ENCODE results near the gene ABHD16B. TPM values are rescaled to one million over a fixed set of nuclear protein-coding genes. Genes with fewer than 3 reads are reported as not detected.

ABHD16B gene
- total and polyA plus RNA-seq, 2 of the 13 experiments (the other 11 are each of a cell fraction or from before 2014, with no cell fraction given), result not detected

DNA sequence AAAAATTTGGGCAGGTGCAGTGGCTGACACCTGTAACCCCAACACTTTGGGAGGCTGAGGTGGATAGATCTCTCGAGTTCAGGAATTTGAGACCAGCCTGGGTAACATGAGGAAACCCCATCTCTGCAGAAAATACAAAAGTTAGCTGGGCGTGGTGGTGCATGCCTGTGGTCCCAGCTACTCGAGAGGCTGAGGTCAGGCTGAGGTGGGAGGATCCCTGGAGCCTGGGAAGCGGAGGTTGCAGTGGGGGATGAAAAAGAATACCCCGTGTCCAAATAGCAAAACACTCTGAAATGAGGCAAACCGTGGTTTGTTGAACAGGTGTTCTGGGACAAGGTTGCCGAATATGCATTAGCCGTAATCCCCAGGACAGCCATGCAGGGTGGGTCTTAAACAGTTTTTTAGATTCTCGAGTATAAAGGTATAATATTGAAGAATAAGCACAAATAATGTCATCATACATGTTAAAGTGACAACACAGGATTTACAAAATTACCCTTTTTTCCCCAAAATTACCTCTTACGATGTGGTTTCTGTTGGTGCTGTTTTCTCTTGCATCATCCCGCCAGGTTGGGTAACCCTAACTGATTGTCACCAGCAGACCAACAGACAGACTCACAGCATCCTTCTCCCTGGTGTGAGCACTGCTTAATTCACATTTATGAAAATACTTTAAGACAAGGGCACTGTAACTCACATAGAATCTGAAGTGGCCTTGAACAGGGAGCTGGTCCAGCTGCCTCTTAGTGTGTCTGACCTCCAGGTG, 42.7 kb downstream of the ABHD16B start:
- in situ Hi-C loops (cut with HindIII; ENCODE audit: extremely low pct_ligation_motif_present, low pct_unique_long_range_greater_than_20kb), result no loop called here
- no peak overlapping the region for H3K27ac ChIP-seq (ENCODE audit: extremely low read length, insufficient read depth, low read length)
- DNase-seq (ENCODE audit: low spot score) (no peak), ATAC-seq (no peak), FAIRE-seq (no peak)
- H3K4me2 ChIP-seq (ENCODE audit: low read depth, low read length), result no peak overlapping the region
- no peak overlapping the region for H3K4me3 ChIP-seq (replicated peaks in 1 of 3; ENCODE audit: insufficient read depth in 1 of 3, low read depth in 2 of 3, low read length in 3 of 3)
- WGBS (ENCODE audit: low lambda C conversion rate), result 96% methylated on average over 11 of the region's 11 CpGs
- intact Hi-C loops (cut with micrococcal nuclease; ENCODE audit: unreplicated experiment), result no loop called here
- no peaks in the 10 kb centered on the region for H3K27me3 ChIP-seq (ENCODE audit: control insufficient read depth in 1 of 2, insufficient read depth in 2 of 2, low read length in 2 of 2)
- H3K79me2 ChIP-seq (ENCODE audit: insufficient read depth, low read length), result peaks cover 84% of the 10 kb centered on the region
- no peaks in the 10 kb centered on the region for H3K9me3 ChIP-seq (ENCODE audit: low read length)
- no peak overlapping the region for H2AFZ ChIP-seq (ENCODE audit: low read length)
- H3K36me3 ChIP-seq (replicated peaks in 1 of 2; ENCODE audit: control insufficient read depth in 1 of 2, insufficient read depth in 2 of 2, low read length in 2 of 2), result peaks cover 8 to 11% of the 10 kb centered on the region in 2 experiments; a peak in 3 of 5 replicates
- peaks cover 45% of the 10 kb centered on the region for H3K4me1 ChIP-seq (ENCODE audit: insufficient read depth, low read length)
- ChIA-PET POLR2A (no interaction called here), CTCF (ENCODE audit: low intra/inter-chr PET ratio, low total read pairs) (no interaction called here)
- H3K9ac ChIP-seq (ENCODE audit: insufficient read depth, low read depth, low read length), result no peak overlapping the region
- TSS peak; percentile 37 for BruUV-seq (replicated peaks)
- H4K20me1 ChIP-seq (ENCODE audit: insufficient read depth, low read length), result peaks cover 44% of the 10 kb centered on the region
- peak in 1 of 2 experiments; percentile 30; a peak in 1 of 4 replicates for TF ChIP-seq ATF4 (CRISPR knock-in tag; IDR thresholded peaks at IDR 0.05)
- peak; percentile 74; the same call in 1 of the 2 replicates for TF ChIP-seq CEBPB (IDR thresholded peaks at IDR 0.05; ENCODE audit: borderline replicate concordance, low read depth, low read length)
- TF ChIP-seq, protein P1, sequence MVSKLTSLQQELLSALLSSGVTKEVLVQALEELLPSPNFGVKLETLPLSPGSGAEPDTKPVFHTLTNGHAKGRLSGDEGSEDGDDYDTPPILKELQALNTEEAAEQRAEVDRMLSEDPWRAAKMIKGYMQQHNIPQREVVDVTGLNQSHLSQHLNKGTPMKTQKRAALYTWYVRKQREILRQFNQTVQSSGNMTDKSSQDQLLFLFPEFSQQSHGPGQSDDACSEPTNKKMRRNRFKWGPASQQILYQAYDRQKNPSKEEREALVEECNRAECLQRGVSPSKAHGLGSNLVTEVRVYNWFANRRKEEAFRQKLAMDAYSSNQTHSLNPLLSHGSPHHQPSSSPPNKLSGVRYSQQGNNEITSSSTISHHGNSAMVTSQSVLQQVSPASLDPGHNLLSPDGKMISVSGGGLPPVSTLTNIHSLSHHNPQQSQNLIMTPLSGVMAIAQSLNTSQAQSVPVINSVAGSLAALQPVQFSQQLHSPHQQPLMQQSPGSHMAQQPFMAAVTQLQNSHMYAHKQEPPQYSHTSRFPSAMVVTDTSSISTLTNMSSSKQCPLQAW (CRISPR knock-in tag; IDR thresholded peaks at IDR 0.05), result 0 out of 2 replicates have a peak, but pooled peaks have one; percentile 25
- peak; percentile 55 for TF ChIP-seq CEBPG (CRISPR knock-in tag; IDR thresholded peaks at IDR 0.05)
- no peak for TF ChIP-seq ATAD3A (CRISPR knock-in tag; IDR thresholded peaks at IDR 0.05)

Data from HepG2 (cell line).